Measurements from ENCODE around the gene TLK2.
"Not testable (repeated sequence)": the region's sequence is repeated elsewhere in the genome, so short reads cannot be mapped to it uniquely, and the experiment has no call there.

TLK2 gene

DNA sequence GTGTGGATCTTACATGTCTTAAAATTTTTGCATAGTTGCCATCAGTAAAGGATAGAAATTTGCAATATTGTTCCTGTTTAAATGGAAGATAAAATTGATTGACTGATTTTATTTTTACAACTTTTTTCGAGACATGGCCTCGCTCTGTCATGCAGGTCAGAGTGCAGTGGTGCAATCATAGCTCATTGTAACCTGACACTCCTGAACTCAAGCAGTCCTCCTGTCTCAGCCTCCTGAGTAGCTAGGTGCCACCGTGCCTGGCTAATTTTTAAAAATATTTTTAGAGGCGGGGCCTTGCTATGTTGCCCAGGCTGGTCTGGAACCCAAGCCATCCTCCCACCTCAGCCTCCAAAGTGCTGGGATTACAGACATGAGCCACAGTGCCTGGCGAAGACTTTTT is 42.7 kb downstream of the TLK2 start:
- not testable (repeated sequence) for H3K23ac ChIP-seq (ENCODE audit: low read length); H3K9me3 ChIP-seq (ENCODE audit: insufficient read depth, low read depth, low read length); H3K4ac ChIP-seq (ENCODE audit: low read depth, low read length); H2BK12ac ChIP-seq (ENCODE audit: low read length); H2BK5ac ChIP-seq (ENCODE audit: low read depth, low read length, poor library complexity); H3K79me2 ChIP-seq (ENCODE audit: control insufficient read depth, insufficient read depth, low read length, poor library complexity); H2AK5ac ChIP-seq (ENCODE audit: low read length); H3K9ac ChIP-seq (ENCODE audit: low read length); H3K4me3 ChIP-seq (ENCODE audit: low read depth, low read length); H4K8ac ChIP-seq (ENCODE audit: low read depth, low read length); H2BK120ac ChIP-seq (ENCODE audit: insufficient read depth, low read length, poor library complexity); H3K27me3 ChIP-seq (ENCODE audit: insufficient read depth, low read length); H4K12ac ChIP-seq (ENCODE audit: low read depth, low read length); H3K4me2 ChIP-seq (ENCODE audit: low read length); H3K36me3 ChIP-seq (ENCODE audit: control insufficient read depth in 1 of 2, insufficient read depth in 2 of 2, low read length in 2 of 2); H3K18ac ChIP-seq (ENCODE audit: low read length); H3K4me1 ChIP-seq (ENCODE audit: control insufficient read depth in 1 of 2, insufficient read depth in 2 of 2, low read length in 2 of 2); H3K14ac ChIP-seq (ENCODE audit: low read length); H2AFZ ChIP-seq (ENCODE audit: insufficient read depth, low read length, poor library complexity); H3K27ac ChIP-seq (ENCODE audit: low read depth, low read length); H3K79me1 ChIP-seq (ENCODE audit: low read length); H4K91ac ChIP-seq (ENCODE audit: low read depth, low read length)
- no CpG with 5 or more reads among the region's 5 CpGs for WGBS (ENCODE audit: extremely low coverage, insufficient coverage, insufficient read length)
- DNase-seq, result peak; percentile 27 to 51

GRCh38 chr17:62524077-62524476 is 45.5 kb downstream of the TLK2 start:
- H2AFZ ChIP-seq (ENCODE audit: insufficient read depth, low read length, poor library complexity); H3K4ac ChIP-seq (ENCODE audit: low read depth, low read length); H4K91ac ChIP-seq (ENCODE audit: low read depth, low read length); H3K4me2 ChIP-seq (ENCODE audit: low read length); H3K18ac ChIP-seq (ENCODE audit: low read length); H2BK5ac ChIP-seq (ENCODE audit: low read depth, low read length, poor library complexity); H3K79me1 ChIP-seq (ENCODE audit: low read length); H3K4me1 ChIP-seq (ENCODE audit: control insufficient read depth in 1 of 2, insufficient read depth in 2 of 2, low read length in 2 of 2); H3K27me3 ChIP-seq (ENCODE audit: insufficient read depth, low read length); H3K4me3 ChIP-seq (ENCODE audit: low read depth, low read length); H3K27ac ChIP-seq (ENCODE audit: low read depth, low read length); H3K79me2 ChIP-seq (ENCODE audit: control insufficient read depth, insufficient read depth, low read length, poor library complexity); DNase-seq; H4K12ac ChIP-seq (ENCODE audit: low read depth, low read length); H3K23ac ChIP-seq (ENCODE audit: low read length); H2BK12ac ChIP-seq (ENCODE audit: low read length); H3K9ac ChIP-seq (ENCODE audit: low read length); H2BK120ac ChIP-seq (ENCODE audit: insufficient read depth, low read length, poor library complexity); H4K8ac ChIP-seq (ENCODE audit: low read depth, low read length); H3K14ac ChIP-seq (ENCODE audit: low read length); H2AK5ac ChIP-seq (ENCODE audit: low read length); H3K9me3 ChIP-seq (ENCODE audit: insufficient read depth, low read depth, low read length): not testable (repeated sequence)
- peaks cover 7 to 10% of the 10 kb centered on the region in 2 experiments for H3K36me3 ChIP-seq (ENCODE audit: control insufficient read depth in 1 of 2, insufficient read depth in 2 of 2, low read length in 2 of 2)
- WGBS (ENCODE audit: extremely low coverage, insufficient coverage, insufficient read length), result no CpG with 5 or more reads among the region's 6 CpGs

- not testable (repeated sequence) for H3K4ac ChIP-seq (ENCODE audit: low read depth, low read length); H3K14ac ChIP-seq (ENCODE audit: low read length); H2BK5ac ChIP-seq (ENCODE audit: low read depth, low read length, poor library complexity); H4K91ac ChIP-seq (ENCODE audit: low read depth, low read length); H3K4me2 ChIP-seq (ENCODE audit: low read length); H2BK120ac ChIP-seq (ENCODE audit: insufficient read depth, low read length, poor library complexity); H3K79me1 ChIP-seq (ENCODE audit: low read length); H2AK5ac ChIP-seq (ENCODE audit: low read length); H2AFZ ChIP-seq (ENCODE audit: insufficient read depth, low read length, poor library complexity); H3K79me2 ChIP-seq (ENCODE audit: control insufficient read depth, insufficient read depth, low read length, poor library complexity); H3K23ac ChIP-seq (ENCODE audit: low read length); H3K4me3 ChIP-seq (ENCODE audit: low read depth, low read length); H4K8ac ChIP-seq (ENCODE audit: low read depth, low read length); H3K18ac ChIP-seq (ENCODE audit: low read length); H2BK12ac ChIP-seq (ENCODE audit: low read length); H3K9me3 ChIP-seq (ENCODE audit: insufficient read depth, low read depth, low read length); H3K27ac ChIP-seq (ENCODE audit: low read depth, low read length); DNase-seq; H4K12ac ChIP-seq (ENCODE audit: low read depth, low read length); H3K4me1 ChIP-seq (ENCODE audit: control insufficient read depth in 1 of 2, insufficient read depth in 2 of 2, low read length in 2 of 2); H3K9ac ChIP-seq (ENCODE audit: low read length); H3K27me3 ChIP-seq (ENCODE audit: insufficient read depth, low read length)
- peaks cover 9 to 15% of the 10 kb centered on the region in 2 experiments for H3K36me3 ChIP-seq (ENCODE audit: control insufficient read depth in 1 of 2, insufficient read depth in 2 of 2, low read length in 2 of 2)
- no CpG with 5 or more reads among the region's 6 CpGs for WGBS (ENCODE audit: extremely low coverage, insufficient coverage, insufficient read length)
Observed at GRCh38 chr17:62525317-62525716, 46.7 kb downstream of the TLK2 start.

DNA sequence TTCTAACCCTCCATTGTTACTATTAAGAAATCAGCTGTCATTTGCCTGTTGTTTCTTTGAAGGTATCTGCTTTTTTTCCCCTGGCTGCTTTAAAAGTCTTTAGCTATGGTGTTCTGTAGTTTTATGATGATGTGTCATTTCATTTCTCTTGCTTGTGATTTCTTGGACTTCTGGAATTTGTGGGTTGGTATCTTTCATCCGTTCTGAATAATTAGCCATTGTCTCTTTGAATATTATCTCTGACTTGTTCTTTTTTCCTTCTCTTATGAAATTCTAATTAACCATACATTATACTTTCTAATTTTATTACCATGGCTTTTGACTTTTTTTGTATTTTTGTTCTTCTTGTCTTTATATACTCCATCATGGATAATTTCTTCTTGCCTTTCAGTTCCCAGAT is 52.3 kb downstream of the TLK2 start:
- H2AFZ ChIP-seq (ENCODE audit: insufficient read depth, low read length, poor library complexity); H2AK5ac ChIP-seq (ENCODE audit: low read length); DNase-seq; H4K8ac ChIP-seq (ENCODE audit: low read depth, low read length); H4K91ac ChIP-seq (ENCODE audit: low read depth, low read length); H3K9ac ChIP-seq (ENCODE audit: low read length); H3K79me1 ChIP-seq (ENCODE audit: low read length); H3K27ac ChIP-seq (ENCODE audit: low read depth, low read length); H2BK5ac ChIP-seq (ENCODE audit: low read depth, low read length, poor library complexity); H3K14ac ChIP-seq (ENCODE audit: low read length); H3K4me2 ChIP-seq (ENCODE audit: low read length); H3K36me3 ChIP-seq (ENCODE audit: control insufficient read depth in 1 of 2, insufficient read depth in 2 of 2, low read length in 2 of 2); H2BK120ac ChIP-seq (ENCODE audit: insufficient read depth, low read length, poor library complexity); H3K4ac ChIP-seq (ENCODE audit: low read depth, low read length); H4K12ac ChIP-seq (ENCODE audit: low read depth, low read length); H3K9me3 ChIP-seq (ENCODE audit: insufficient read depth, low read depth, low read length); H3K23ac ChIP-seq (ENCODE audit: low read length); H3K4me1 ChIP-seq (ENCODE audit: control insufficient read depth in 1 of 2, insufficient read depth in 2 of 2, low read length in 2 of 2); H2BK12ac ChIP-seq (ENCODE audit: low read length); H3K27me3 ChIP-seq (ENCODE audit: insufficient read depth, low read length); H3K4me3 ChIP-seq (ENCODE audit: low read depth, low read length); H3K18ac ChIP-seq (ENCODE audit: low read length); H3K79me2 ChIP-seq (ENCODE audit: control insufficient read depth, insufficient read depth, low read length, poor library complexity): not testable (repeated sequence)
- WGBS (ENCODE audit: extremely low coverage, insufficient coverage, insufficient read length), result no CpG with 5 or more reads among the region's 1 CpG

All from trophoblast cell (in vitro differentiated cells and primary cell).